Stomach (tissue), 4 donors: ENCODE results near the gene NUDT1.

Experiments used
- EP300 ChIP-seq: sonication (generic); formaldehyde crosslinking; IDR thresholded peaks from one replicate; pipeline ENCODE4 v1.6.1; 2017; ENCODE audit warnings: antibody characterized with exemption
- POLR2A ChIP-seq, 4 donors: fragments of 450-650 bp; IDR thresholded peaks; one replicate each; pipeline ENCODE4 v1.6.1; 2016; ENCODE audit warnings: antibody characterized with exemption in 4 of 4, control low read depth in 2 of 4, mild to moderate bottlenecking in 1 of 4, moderate library complexity in 1 of 4
- POLR2AphosphoS5 ChIP-seq, 3 donors: sonication (generic); formaldehyde crosslinking; IDR thresholded peaks; one replicate each; pipeline ENCODE4 v1.6.1; 2016; ENCODE audit warnings: antibody characterized with exemption in 3 of 3
- TF ChIP-seq, protein P1 (sequence below), 7 experiments: fragments of 450-650 bp in 4 of 7; fragments of 200-600 bp in 3 of 7; sonication (generic) in 3 of 7; IDR thresholded peaks; one replicate each; pipeline ENCODE4 v1.5.1; 2016 to 2019; ENCODE audit warnings: antibody characterized with exemption in 7 of 7, control low read depth in 2 of 7, mild to moderate bottlenecking in 1 of 7

DNA sequence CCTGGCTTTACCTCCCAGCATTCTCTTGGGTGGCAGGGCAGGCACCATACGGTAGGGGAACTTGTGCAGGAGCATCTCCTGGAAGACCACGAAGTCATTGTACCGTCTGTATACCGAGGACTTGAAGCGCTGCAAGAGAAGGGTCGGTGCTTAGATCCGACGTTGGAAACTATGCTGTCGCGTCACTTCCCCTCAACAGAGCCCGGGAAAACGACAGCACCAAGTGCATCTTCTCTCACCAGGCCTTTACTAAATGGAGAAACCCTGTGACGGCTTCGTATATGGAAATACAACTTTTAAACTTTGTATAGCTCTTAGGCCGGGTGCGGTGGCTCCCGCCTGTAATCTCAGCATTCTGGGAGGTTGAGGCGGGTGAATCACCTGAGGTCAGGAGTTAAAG lies 33.1 kb downstream of the NUDT1 start:
- TF ChIP-seq, protein P1, sequence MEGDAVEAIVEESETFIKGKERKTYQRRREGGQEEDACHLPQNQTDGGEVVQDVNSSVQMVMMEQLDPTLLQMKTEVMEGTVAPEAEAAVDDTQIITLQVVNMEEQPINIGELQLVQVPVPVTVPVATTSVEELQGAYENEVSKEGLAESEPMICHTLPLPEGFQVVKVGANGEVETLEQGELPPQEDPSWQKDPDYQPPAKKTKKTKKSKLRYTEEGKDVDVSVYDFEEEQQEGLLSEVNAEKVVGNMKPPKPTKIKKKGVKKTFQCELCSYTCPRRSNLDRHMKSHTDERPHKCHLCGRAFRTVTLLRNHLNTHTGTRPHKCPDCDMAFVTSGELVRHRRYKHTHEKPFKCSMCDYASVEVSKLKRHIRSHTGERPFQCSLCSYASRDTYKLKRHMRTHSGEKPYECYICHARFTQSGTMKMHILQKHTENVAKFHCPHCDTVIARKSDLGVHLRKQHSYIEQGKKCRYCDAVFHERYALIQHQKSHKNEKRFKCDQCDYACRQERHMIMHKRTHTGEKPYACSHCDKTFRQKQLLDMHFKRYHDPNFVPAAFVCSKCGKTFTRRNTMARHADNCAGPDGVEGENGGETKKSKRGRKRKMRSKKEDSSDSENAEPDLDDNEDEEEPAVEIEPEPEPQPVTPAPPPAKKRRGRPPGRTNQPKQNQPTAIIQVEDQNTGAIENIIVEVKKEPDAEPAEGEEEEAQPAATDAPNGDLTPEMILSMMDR (IDR thresholded peaks at IDR 0.05), result no peak
- no peak for TF ChIP-seq POLR2A (IDR thresholded peaks at IDR 0.05)
- no peak for TF ChIP-seq EP300
- no peak for TF ChIP-seq POLR2AphosphoS5 (IDR thresholded peaks at IDR 0.05)
